MM.1S (cell line): ENCODE results near the gene GABARAPL1.

Source experiments
- DNase-seq: peaks from one replicate; pipeline ENCODE4 v3.0.0-alpha.2; 2015
- H2AFZ ChIP-seq: fragments of 300-600 bp; sonication (generic); 2 replicates; pipeline ENCODE4 v1.6.0; 2016; ENCODE audit warnings: antibody characterized with exemption, low read length
- H3F3A ChIP-seq: fragments of 300-600 bp; sonication (generic); 2 replicates; pipeline ENCODE4 v1.6.1; 2016; ENCODE audit warnings: mild to moderate bottlenecking, antibody characterized with exemption, low read length, moderate library complexity, mixed read lengths; ENCODE audit not compliant: insufficient read depth
- H3K27ac ChIP-seq: fragments of 300-600 bp; sonication (generic); 2 replicates; pipeline ENCODE4 v1.5.1; 2016; ENCODE audit warnings: mild to moderate bottlenecking, low read length
- H3K27me3 ChIP-seq: fragments of 300-600 bp; sonication (generic); replicated peaks from 2 replicates; pipeline ENCODE4 v1.6.0; 2016; ENCODE audit warnings: low read length; ENCODE audit not compliant: insufficient read depth
- H3K36me3 ChIP-seq: fragments of 300-600 bp; sonication (generic); replicated peaks from 2 replicates; pipeline ENCODE4 v1.6.1; 2016; ENCODE audit warnings: mild to moderate bottlenecking, low read length, mixed read lengths; ENCODE audit not compliant: insufficient read depth
- H3K4me1 ChIP-seq: fragments of 300-600 bp; sonication (generic); 2 replicates; pipeline ENCODE4 v1.6.1; 2016; ENCODE audit warnings: low read length, mixed read lengths
- H3K4me2 ChIP-seq: fragments of 300-600 bp; sonication (generic); 2 replicates; pipeline ENCODE4 v1.6.0; 2016; ENCODE audit warnings: low read depth, low read length
- H3K4me3 ChIP-seq: fragments of 300-600 bp; sonication (generic); 2 replicates; pipeline ENCODE4 v1.5.1; 2016; ENCODE audit warnings: low read length, mixed read lengths
- H3K79me2 ChIP-seq: fragments of 300-600 bp; sonication (generic); 2 replicates; pipeline ENCODE4 v1.6.1; 2016; ENCODE audit warnings: mixed run types, low read length, mixed read lengths
- H3K9ac ChIP-seq: fragments of 300-600 bp; sonication (generic); 2 replicates; pipeline ENCODE4 v1.6.1; 2016; ENCODE audit warnings: low read length, mixed read lengths
- H3K9me2 ChIP-seq: fragments of 300-600 bp; sonication (generic); replicated peaks from 2 replicates; pipeline ENCODE4 v1.6.1; 2016; ENCODE audit warnings: mild to moderate bottlenecking, low read length, mixed read lengths; ENCODE audit not compliant: insufficient read depth
- H3K9me3 ChIP-seq: fragments of 300-600 bp; sonication (generic); replicated peaks from 2 replicates; pipeline ENCODE4 v1.6.1; 2016; ENCODE audit warnings: mild to moderate bottlenecking, low read length, mixed read lengths; ENCODE audit not compliant: insufficient read depth
- H4K20me1 ChIP-seq: fragments of 300-600 bp; sonication (generic); 2 replicates; pipeline ENCODE4 v1.6.1; 2016; ENCODE audit warnings: mild to moderate bottlenecking, low read length, moderate library complexity, mixed read lengths; ENCODE audit not compliant: insufficient read depth
- EZH2 ChIP-seq: fragments of 300-600 bp; sonication (generic); optimal IDR thresholded peaks from 2 replicates; pipeline ENCODE3; 2017; ENCODE audit warnings: low read depth, mild to moderate bottlenecking, antibody characterized with exemption, low read length, mixed read lengths
- EZH2phosphoT487 ChIP-seq: fragments of 300-600 bp; sonication (generic); IDR thresholded peaks from 2 replicates; pipeline ENCODE4 v1.6.1; 2018; ENCODE audit warnings: antibody characterized with exemption, low read length
- TF ChIP-seq, protein P1 (sequence below): fragments of 300-600 bp; sonication (generic); IDR thresholded peaks from 2 replicates; pipeline ENCODE4 v1.5.1; 2016; ENCODE audit warnings: antibody characterized with exemption, low read length, mixed read lengths

The GABARAPL1 gene

DNA sequence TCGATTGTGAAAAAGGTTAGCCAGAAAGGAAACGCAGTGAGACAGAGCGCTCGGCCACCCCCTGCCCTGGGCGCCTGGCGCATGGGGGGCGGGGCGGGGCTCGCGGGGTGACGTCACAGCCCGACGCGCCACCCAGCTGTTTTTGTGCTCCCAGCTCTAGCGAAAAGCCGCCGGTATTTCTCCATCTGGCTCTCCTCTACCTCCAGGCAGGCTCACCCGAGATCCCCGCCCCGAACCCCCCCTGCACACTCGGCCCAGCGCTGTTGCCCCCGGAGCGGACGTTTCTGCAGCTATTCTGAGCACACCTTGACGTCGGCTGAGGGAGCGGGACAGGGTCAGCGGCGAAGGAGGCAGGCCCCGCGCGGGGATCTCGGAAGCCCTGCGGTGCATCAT lies at the start of gene GABARAPL1:
Gene GABARAPL1, plus strand, starts transcription at position 139 of the 393 bp plus-strand sequence. Its CDS starts 253 bp downstream, at position 392.
- Histone ChIP-seq H2AFZ (peak within 1 kb of the TSS; percentile 78), H3K79me2 (0 out of 2 replicates have a peak, but pooled peaks cover 7% of the 10 kb centered on the region), H3K9me2 (no peaks in the 10 kb centered on the region), H3K36me3 (no peaks in the 10 kb centered on the region), H3K27me3 (peaks cover 6% of the 10 kb centered on the region), H3K4me2 (peak within 1 kb of the TSS; percentile 72), H3K4me1 (peaks cover 15% of the 10 kb centered on the region), H3K4me3 (peak within 1 kb of the TSS; percentile 83), H3K27ac (peak within 1 kb of the TSS; percentile 64), H3K9me3 (no peaks in the 10 kb centered on the region), H3F3A (peaks cover 14% of the 10 kb centered on the region), H3K9ac (peak within 1 kb of the TSS; percentile 77), H4K20me1 (no peaks in the 10 kb centered on the region)
- peak; percentile 63 for DNase-seq
- TF ChIP-seq EZH2 (no peak), EZH2phosphoT487 (no peak)
- TF ChIP-seq, protein P1, sequence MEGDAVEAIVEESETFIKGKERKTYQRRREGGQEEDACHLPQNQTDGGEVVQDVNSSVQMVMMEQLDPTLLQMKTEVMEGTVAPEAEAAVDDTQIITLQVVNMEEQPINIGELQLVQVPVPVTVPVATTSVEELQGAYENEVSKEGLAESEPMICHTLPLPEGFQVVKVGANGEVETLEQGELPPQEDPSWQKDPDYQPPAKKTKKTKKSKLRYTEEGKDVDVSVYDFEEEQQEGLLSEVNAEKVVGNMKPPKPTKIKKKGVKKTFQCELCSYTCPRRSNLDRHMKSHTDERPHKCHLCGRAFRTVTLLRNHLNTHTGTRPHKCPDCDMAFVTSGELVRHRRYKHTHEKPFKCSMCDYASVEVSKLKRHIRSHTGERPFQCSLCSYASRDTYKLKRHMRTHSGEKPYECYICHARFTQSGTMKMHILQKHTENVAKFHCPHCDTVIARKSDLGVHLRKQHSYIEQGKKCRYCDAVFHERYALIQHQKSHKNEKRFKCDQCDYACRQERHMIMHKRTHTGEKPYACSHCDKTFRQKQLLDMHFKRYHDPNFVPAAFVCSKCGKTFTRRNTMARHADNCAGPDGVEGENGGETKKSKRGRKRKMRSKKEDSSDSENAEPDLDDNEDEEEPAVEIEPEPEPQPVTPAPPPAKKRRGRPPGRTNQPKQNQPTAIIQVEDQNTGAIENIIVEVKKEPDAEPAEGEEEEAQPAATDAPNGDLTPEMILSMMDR, result no peak

DNA sequence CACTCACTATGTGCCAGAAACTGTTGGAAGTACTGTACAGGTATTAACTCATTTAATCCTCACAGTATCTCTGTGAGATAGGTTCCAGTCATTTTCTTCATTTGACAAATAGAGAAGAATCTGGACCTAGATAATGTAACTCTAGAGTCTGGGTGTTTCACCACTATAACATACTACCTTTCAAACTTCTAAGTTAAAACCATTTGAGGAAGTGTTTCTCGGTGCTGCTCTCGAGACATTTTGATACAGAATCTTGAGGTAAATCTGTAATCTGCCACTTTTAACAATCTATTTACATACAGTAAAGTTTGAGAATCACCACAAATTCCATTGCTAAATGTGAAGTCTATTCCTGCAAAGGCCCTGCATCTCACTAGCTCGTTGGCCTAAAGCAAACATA lies 49.6 kb upstream of the GABARAPL1 start:
- Histone ChIP-seq H3K9me3 (no peaks in the 10 kb centered on the region), H3K36me3 (no peaks in the 10 kb centered on the region), H4K20me1 (no peaks in the 10 kb centered on the region), H3K79me2 (no peaks in the 10 kb centered on the region), H2AFZ (no peak overlapping the region), H3K9me2 (no peaks in the 10 kb centered on the region), H3K9ac (no peak overlapping the region), H3K4me1 (peaks cover 26% of the 10 kb centered on the region), H3K27me3 (no peaks in the 10 kb centered on the region), H3K4me3 (no peak overlapping the region), H3F3A (0 out of 2 replicates have a peak, but pooled peaks cover 3% of the 10 kb centered on the region), H3K4me2 (no peak overlapping the region), H3K27ac (no peak overlapping the region)
- DNase-seq, result no peak
- TF ChIP-seq EZH2, result no peak
- no peak for TF ChIP-seq EZH2phosphoT487
- TF ChIP-seq, protein P1, result no peak

DNA sequence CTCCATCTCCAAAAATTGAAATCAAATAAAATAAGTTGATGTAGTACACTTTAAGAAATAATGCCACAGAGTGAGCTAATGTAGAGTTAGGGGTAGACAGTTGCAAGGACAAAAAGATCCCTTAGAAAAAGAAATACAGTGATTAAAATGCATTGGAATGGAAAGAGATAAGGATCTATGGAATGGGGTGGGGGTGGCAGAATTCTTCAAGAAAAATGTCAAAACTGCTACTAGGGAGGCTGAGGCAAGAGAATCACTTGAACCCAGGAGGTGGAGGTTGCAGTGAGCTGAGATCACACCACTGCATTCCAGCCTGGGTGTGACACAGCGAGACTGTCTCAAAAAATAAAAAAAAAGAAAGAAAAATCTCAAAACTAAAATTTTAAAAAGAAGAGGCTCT lies 47.3 kb upstream of the GABARAPL1 start:
- peaks cover 10% of the 10 kb centered on the region; the same call in 1 of the 2 replicates for H3K4me1 ChIP-seq
- no peak overlapping the region for H3K4me2 ChIP-seq
- H3K36me3 ChIP-seq, result no peaks in the 10 kb centered on the region
- no peaks in the 10 kb centered on the region for H3K9me2 ChIP-seq
- no peaks in the 10 kb centered on the region for H3K27me3 ChIP-seq
- H3K27ac ChIP-seq, result no peak overlapping the region
- H3K79me2 ChIP-seq, result no peaks in the 10 kb centered on the region
- no peaks in the 10 kb centered on the region for H3K9me3 ChIP-seq
- H3K4me3 ChIP-seq, result no peak overlapping the region
- H2AFZ ChIP-seq, result no peak overlapping the region
- TF ChIP-seq EZH2, result no peak
- TF ChIP-seq, protein P1, result no peak
- TF ChIP-seq EZH2phosphoT487, result no peak
- no peaks in the 10 kb centered on the region for H3F3A ChIP-seq
- no peaks in the 10 kb centered on the region for H4K20me1 ChIP-seq
- H3K9ac ChIP-seq, result no peak overlapping the region
- DNase-seq, result no peak
